Neural progenitor cell (in vitro differentiated cells): ENCODE data around the gene GH1.

Source experiments
- EZH2 ChIP-seq: fragments of 200-600 bp; sonication (generic); IDR thresholded peaks from 2 replicates; pipeline ENCODE4 v1.6.1; 2017; ENCODE audit warnings: antibody characterized with exemption, mild to moderate bottlenecking, moderate library complexity
- EZH2phosphoT487 ChIP-seq: fragments of 200-600 bp; sonication (generic); IDR thresholded peaks from 2 replicates; pipeline ENCODE4 v1.6.1; 2017; ENCODE audit warnings: antibody characterized with exemption
- TF ChIP-seq, protein P1 (sequence below): fragments of 200-600 bp; sonication (generic); IDR thresholded peaks from 2 replicates; pipeline ENCODE4 v1.5.1; 2017; ENCODE audit warnings: antibody characterized with exemption, mild to moderate bottlenecking

DNA sequence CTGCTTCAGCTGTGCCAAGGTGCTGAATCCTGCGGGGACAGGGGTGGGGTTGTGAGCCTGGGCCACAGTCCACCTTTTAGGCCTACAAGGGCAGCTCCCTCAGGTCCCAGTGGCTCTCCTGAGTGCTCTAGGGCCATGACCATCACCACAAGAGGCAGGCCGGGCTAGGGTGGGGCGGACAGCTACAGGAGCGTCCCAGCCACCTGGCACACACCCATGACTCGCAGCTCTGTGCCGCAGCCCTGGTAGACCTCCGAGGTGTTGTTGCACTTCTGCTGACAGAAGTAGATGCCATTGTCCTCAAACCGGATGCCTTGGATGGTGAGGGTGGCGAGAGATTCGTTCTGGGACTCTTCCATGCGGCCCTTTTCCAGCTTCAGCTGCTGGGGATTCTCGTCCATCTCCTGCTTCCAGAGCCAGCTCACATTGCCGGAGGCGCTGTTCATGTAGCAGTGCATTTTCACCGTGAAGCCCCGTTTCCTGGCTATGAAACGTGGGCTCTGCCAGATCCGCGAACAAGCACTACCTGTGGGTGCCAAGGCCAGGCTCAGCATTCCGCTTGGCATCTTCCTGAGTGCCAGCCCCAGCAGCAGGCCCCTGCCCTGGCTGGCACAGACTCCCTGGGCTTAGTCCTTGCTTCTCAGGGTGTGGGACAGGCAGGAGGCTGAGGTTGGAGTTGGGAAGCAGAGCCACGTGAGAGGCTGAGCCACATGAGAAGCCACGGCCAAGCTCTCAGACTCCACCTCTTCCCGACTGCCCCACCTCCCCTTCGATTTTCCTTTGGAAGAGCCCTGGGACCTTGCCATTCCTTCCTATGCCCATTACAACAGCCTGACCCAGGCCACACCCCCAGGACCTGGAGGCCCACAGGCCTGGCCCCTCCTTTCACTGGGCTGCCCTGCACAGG, 11.5 kb upstream of the GH1 start:
- TF ChIP-seq, protein P1, sequence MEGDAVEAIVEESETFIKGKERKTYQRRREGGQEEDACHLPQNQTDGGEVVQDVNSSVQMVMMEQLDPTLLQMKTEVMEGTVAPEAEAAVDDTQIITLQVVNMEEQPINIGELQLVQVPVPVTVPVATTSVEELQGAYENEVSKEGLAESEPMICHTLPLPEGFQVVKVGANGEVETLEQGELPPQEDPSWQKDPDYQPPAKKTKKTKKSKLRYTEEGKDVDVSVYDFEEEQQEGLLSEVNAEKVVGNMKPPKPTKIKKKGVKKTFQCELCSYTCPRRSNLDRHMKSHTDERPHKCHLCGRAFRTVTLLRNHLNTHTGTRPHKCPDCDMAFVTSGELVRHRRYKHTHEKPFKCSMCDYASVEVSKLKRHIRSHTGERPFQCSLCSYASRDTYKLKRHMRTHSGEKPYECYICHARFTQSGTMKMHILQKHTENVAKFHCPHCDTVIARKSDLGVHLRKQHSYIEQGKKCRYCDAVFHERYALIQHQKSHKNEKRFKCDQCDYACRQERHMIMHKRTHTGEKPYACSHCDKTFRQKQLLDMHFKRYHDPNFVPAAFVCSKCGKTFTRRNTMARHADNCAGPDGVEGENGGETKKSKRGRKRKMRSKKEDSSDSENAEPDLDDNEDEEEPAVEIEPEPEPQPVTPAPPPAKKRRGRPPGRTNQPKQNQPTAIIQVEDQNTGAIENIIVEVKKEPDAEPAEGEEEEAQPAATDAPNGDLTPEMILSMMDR = no peak
- TF ChIP-seq EZH2 (no peak), EZH2phosphoT487 (no peak)
